ENCODE data around the gene HES6.

DNA sequence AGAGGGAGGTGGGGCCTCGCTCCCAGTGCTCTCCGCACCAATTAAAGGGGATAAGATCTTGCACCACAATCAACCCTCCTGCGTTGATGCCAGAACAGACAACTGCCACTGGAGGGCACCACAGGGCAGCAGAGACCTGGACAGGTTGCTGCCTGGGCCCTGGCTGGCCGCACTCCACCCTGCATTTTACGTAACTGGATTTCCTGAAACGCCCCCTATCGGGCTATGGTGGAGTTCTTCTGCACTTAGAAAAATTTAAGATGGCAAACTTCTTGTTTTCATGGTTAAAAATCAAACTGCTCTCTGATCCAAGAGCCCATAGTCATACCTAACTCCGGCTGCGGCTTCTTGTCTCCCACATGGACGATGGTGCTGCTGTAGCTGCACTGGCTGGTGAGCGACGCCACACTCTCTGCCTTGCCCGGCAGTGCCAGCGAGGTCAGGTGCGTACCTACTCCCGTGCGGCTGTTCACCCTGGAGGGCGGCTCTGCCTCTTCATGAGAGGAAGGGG is 16.8 kb upstream of the HES6 start:
- TF ChIP-seq, protein P1, sequence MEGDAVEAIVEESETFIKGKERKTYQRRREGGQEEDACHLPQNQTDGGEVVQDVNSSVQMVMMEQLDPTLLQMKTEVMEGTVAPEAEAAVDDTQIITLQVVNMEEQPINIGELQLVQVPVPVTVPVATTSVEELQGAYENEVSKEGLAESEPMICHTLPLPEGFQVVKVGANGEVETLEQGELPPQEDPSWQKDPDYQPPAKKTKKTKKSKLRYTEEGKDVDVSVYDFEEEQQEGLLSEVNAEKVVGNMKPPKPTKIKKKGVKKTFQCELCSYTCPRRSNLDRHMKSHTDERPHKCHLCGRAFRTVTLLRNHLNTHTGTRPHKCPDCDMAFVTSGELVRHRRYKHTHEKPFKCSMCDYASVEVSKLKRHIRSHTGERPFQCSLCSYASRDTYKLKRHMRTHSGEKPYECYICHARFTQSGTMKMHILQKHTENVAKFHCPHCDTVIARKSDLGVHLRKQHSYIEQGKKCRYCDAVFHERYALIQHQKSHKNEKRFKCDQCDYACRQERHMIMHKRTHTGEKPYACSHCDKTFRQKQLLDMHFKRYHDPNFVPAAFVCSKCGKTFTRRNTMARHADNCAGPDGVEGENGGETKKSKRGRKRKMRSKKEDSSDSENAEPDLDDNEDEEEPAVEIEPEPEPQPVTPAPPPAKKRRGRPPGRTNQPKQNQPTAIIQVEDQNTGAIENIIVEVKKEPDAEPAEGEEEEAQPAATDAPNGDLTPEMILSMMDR (conservative IDR thresholded peaks at IDR 0.05 in 1 of 2, IDR thresholded peaks at IDR 0.05 in 1 of 2; ENCODE audit: low read depth in 1 of 2, low read length in 2 of 2): peak; percentile 56 to 68
- TF ChIP-seq EZH2 (IDR thresholded peaks at IDR 0.05; ENCODE audit: low read length, missing control alignments): no peak

Measured in fibroblast of lung (primary cell).